Renal cortex interstitium (tissue), 11 donors: ENCODE measurements around the gene SPDYC. TPM values are rescaled to one million over a fixed set of nuclear protein-coding genes. Genes with fewer than 3 reads are reported as not detected.

Source experiments
- DNase-seq, 11 donors: peaks; one replicate each; pipeline ENCODE4 v3.0.0-alpha.2; 2013; ENCODE audit warnings: low read depth in 9 of 11, low spot score in 4 of 11; ENCODE audit errors: extremely low read depth in 1 of 11
- polyA plus RNA-seq, 3 donors: library from polyadenylated mRNA; unstranded; fragments of 120-200 nt; gene quantifications; one replicate each; pipeline ENCODE4 v1.2.1, GENCODE V29; 2013; ENCODE audit not compliant: insufficient read length in 3 of 3

SPDYC gene
- polyA plus RNA-seq, 3 donors, result not detected

DNA sequence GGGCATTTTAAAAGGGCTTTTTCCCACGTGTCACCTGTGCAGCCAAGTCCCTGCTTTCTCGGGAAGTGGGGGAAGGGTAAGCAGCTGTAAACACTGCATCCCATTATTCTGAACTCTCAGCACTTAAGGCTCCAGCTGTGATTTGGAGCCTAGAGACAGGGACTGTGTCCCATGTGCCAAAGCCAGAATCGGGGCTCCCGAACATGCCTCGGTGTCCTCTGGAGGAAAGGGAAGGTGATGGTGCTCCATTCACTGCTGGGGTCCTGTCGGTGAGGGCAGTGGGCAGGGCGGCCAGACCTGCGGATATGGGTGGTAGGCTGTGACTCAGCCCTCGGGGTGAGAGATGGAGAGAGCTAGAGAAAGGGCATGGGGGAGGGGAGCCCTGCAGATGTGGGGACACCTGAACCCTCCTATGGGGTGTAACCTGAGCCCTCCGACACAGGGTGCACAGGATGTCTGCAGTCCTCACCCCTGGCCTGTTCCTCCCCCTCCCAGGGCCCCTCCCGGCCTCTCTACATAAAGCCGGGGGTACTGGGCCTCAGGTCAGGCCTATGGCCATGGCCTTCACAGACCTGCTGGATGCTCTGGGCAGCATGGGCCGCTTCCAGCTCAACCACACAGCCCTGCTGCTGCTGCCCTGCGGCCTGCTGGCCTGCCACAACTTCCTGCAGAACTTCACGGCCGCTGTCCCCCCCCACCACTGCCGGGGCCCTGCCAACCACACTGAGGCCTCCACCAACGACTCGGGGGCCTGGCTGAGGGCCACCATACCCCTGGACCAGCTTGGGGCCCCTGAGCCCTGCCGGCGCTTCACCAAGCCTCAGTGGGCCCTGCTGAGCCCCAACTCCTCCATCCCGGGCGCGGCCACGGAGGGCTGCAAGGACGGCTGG is 43.5 kb downstream of the SPDYC start:
- no peak for DNase-seq

DNA sequence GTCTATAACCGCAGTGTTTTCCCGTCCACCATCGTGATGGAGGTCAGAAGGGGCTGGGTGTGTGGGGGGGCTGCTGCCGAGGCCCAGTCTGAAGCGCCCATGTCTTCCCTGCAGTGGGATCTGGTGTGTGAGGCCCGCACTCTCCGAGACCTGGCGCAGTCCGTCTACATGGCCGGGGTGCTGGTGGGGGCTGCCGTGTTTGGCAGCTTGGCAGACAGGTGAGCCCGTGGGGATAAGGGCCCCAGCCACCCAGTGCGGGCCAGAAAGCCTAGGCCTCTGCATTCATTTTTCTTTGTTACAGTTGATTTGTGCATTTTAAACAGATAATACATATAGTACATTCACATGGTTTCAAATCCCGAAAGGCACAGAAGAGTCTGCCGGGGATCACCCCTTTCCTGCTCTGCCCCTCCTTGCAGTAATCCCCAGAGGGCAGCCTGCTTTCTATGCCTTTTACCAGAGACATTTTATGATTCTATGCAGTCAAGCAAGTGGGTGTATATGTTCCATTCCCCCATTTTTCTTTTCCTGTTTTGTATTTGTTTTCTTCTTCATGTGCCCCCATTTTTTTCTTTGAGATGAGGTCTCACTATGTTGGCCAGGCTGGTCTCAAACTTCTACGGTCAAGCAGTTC is 44.3 kb downstream of the SPDYC start:
- DNase-seq, result no peak

DNA sequence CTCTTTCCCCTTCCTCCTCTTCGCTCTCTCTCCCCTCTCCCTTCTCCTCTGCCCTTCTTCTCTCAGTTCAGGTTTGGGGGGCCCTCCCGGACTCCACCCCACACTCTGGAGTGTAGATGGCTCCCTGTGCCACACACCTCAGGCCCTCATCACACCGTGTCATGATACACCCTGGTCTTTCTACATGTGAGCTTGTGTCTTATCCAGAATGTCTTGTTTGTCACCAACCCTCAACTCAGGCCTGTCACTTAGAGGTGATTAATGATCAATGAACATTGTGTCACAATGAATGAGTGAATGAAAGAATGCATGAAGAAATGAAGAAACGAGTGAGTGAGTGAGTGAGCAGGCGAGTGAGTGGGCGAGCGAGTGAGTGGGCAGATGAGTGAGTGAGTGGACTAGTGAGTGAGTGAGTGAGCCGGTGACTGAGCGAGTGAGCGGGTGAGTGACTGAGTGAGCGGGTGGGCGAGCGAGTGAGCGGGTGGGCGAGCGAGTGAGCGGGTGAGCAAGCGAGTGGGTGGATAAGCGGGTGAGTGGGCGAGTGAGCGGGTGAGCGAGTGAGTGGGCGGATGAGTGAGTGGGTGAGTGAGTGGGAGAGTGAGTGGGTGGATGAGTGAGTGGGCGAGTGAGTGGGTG is 45.5 kb downstream of the SPDYC start:
- DNase-seq, result no peak

DNA sequence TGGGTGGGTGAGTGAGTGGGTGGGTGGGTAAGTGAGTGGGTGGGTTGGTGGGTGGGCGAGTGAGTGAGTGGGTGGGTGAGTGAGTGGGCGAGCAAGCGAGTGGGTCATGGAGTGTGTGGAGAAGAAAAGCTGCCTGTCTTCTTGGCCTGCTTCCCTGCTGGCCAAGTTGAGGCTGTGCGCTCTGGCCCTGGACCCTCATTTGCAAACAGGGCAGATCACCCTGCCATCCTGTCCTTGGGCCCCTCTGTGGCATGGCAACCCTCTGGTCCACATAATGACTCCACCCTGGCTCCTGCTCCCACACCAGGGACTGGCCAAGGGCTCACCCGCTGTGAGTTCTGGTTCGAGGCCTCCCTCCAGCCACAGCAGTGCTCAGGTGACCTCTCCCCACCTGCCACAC is 46.8 kb downstream of the SPDYC start:
- no peak for DNase-seq

DNA sequence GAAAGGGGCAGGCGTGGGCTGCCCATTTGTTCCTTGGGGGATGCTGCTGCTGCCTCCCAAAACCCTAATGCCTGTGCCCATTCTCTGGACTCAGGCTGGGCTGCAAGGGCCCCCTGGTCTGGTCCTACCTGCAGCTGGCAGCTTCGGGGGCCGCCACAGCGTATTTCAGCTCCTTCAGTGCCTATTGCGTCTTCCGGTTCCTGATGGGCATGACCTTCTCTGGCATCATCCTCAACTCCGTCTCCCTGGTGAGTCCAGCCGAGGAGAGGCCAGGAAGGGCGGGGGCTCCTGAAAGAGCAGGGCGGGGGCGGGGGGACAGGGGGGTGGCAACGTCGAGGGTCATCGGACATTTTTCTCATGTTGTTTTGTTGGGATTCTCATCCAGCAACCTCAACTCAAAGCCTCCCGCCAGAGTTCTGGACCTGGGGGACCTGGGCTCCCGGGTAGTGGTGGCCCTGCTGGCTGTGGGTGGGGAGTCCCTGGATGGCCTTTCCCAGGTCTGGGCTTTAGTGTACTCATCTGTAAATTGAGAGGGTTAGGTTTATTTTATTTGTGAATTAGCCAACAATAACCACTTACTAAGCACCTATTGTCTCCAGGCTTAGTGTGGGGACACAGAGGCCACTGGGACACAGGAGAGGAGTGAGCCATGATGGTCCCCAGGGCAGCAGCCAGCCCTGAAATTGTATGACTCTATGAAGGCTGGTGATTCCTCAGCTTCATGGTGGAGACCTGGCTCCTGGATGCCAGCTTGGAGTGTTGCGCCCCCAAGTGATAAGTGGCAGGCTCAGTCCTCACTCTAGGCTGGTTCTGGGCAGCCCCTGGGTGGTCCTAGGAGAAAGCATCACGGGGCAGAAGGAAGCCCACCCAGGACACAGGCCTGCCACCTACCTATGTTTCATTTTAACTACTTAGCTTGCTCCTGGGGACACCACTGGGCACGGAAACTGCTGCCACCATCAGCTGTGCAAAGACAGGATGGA is 47.7 kb downstream of the SPDYC start:
- no peak for DNase-seq

DNA sequence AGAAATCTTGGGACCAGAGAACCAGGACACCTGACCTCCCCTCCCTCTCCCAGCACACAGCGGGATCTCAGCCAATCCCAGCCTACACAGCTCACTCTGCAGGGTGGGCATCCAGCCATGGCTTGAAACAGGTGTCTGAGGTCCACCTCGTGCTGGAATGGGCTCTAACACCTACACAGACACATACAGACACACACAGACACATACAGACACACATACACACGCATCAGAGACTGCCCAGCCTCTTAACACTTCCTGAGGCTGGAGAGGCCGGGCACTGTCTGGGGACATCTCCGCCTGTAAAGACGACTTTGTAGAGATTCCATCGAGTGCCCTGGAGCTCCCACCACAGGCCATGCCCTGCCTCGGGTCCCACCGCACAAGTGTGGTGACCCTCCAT is 48.4 kb downstream of the SPDYC start:
- DNase-seq, result no peak

DNA sequence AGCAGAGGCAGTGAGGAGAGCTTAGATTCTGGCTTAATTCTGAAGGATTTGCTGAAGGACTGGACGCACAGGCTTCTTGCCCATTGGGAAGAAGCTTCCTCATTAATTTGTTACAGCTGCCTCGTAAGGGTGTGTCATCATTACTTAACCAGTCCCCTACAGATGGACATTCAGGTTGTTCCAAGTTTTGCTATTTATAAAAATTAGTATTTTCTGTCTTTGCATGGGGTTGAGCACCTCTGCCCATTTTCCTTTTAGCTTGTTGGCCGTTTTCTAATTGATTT is 49.8 kb downstream of the SPDYC start:
- DNase-seq, result no peak

DNA sequence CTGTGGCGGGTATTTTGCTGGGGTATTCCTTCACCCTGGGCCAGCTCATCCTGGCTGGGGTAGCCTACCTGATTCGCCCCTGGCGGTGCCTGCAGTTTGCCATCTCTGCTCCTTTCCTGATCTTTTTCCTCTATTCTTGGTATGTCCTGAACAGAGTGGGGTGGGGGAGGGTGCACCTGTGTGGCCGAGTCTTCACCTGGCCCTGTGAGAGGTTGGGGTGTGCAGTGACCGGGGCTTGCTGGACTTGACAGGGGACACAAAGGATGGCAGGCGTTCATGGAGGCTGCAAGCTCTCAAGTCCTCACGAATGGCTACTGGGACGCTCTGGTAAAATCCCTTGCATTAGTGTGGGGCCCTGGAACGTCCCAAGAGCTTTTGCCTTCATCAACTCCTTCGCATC is 51.0 kb downstream of the SPDYC start:
- DNase-seq, result no peak

Other genes with a start within 250 kb of the SPDYC start
- 10 to 100 TPM; 15.2 to 18.4 (median 16.1) TPM for gene PPP2R5B, start 245.5 kb upstream of the SPDYC start, polyA plus RNA-seq
- 1 to 10 TPM; 1.6 to 3.0 (median 2.4) TPM for gene GPHA2, start 234.3 kb upstream of the SPDYC start, polyA plus RNA-seq
- gene MAJIN, start 198.1 kb upstream of the SPDYC start, polyA plus RNA-seq, result 1 to 10 TPM in 2 of 3 donors, under 1 TPM in 1; 0.76 to 1.2 (median 1.1) TPM
- gene BATF2, start 173.3 kb upstream of the SPDYC start, polyA plus RNA-seq, result 1 to 10 TPM; 2.3 to 3.5 (median 3.0) TPM
- 10 to 100 TPM; 49.0 to 73.9 (median 63.6) TPM for gene ARL2, start 156.1 kb upstream of the SPDYC start, polyA plus RNA-seq
- 10 to 100 TPM; 21.4 to 33.1 (median 27.1) TPM for gene SNX15, start 142.8 kb upstream of the SPDYC start, polyA plus RNA-seq
- gene SAC3D1, start 129.0 kb upstream of the SPDYC start, polyA plus RNA-seq, result 10 to 100 TPM in 2 of 3 donors, 1 to 10 TPM in 1; 8.8 to 18.6 (median 10.5) TPM
- 10 to 100 TPM in 2 of 3 donors, 1 to 10 TPM in 1; 9.5 to 14.5 (median 10.7) TPM for gene NAALADL1, start 111.7 kb upstream of the SPDYC start, polyA plus RNA-seq
- gene CDCA5, start 86.2 kb upstream of the SPDYC start, polyA plus RNA-seq, result 10 to 100 TPM; 16.3 to 24.5 (median 20.1) TPM
- 10 to 100 TPM; 26.6 to 38.4 (median 30.7) TPM for gene ZFPL1, start 86.0 kb upstream of the SPDYC start, polyA plus RNA-seq
- 100 to 1,000 TPM in 2 of 3 donors, 10 to 100 TPM in 1; 85.0 to 146 (median 138) TPM for gene VPS51, start 74.0 kb upstream of the SPDYC start, polyA plus RNA-seq
- gene TM7SF2, start 58.4 kb upstream of the SPDYC start, polyA plus RNA-seq, result 10 to 100 TPM; 66.3 to 91.9 (median 82.8) TPM
- 1 to 10 TPM; 5.3 to 9.4 (median 9.1) TPM for gene ZNHIT2, start 52.5 kb upstream of the SPDYC start, polyA plus RNA-seq
- 100 to 1,000 TPM; 528 to 810 (median 808) TPM for gene FAU, start 48.1 kb upstream of the SPDYC start, polyA plus RNA-seq
- gene MRPL49, start 47.9 kb upstream of the SPDYC start, polyA plus RNA-seq, result 10 to 100 TPM; 55.7 to 59.3 (median 57.2) TPM
- 10 to 100 TPM; 47.9 to 53.6 (median 52.1) TPM for gene SYVN1, start 35.7 kb upstream of the SPDYC start, polyA plus RNA-seq
- 100 to 1,000 TPM in 2 of 3 donors, 10 to 100 TPM in 1; 82.9 to 105 (median 104) TPM for gene CAPN1, start 11.7 kb downstream of the SPDYC start, polyA plus RNA-seq
- 10 to 100 TPM; 23.8 to 31.1 (median 27.8) TPM for gene POLA2, start 91.7 kb downstream of the SPDYC start, polyA plus RNA-seq
- gene CDC42EP2, start 144.6 kb downstream of the SPDYC start, polyA plus RNA-seq, result 10 to 100 TPM in 2 of 3 donors, 1 to 10 TPM in 1; 8.8 to 12.7 (median 11.3) TPM
- gene DPF2, start 163.6 kb downstream of the SPDYC start, polyA plus RNA-seq, result 10 to 100 TPM; 87.8 to 95.3 (median 90.7) TPM
- gene TIGD3, start 184.5 kb downstream of the SPDYC start, polyA plus RNA-seq, result under 1 TPM; 0.53 to 0.83 (median 0.56) TPM
- 1 to 10 TPM; 5.5 to 9.2 (median 6.3) TPM for gene SLC25A45, start 212.4 kb downstream of the SPDYC start, polyA plus RNA-seq
- gene FRMD8, start 216.4 kb downstream of the SPDYC start, polyA plus RNA-seq, result 10 to 100 TPM; 15.7 to 22.2 (median 21.6) TPM